ENCODE data around the gene IFIT2. TPM values are rescaled to one million over a fixed set of nuclear protein-coding genes. Genes with fewer than 3 reads are reported as not detected.

IFIT2 gene
- total RNA-seq, 2 experiments from 2014 or later = 39.2 to 41.6 TPM

DNA sequence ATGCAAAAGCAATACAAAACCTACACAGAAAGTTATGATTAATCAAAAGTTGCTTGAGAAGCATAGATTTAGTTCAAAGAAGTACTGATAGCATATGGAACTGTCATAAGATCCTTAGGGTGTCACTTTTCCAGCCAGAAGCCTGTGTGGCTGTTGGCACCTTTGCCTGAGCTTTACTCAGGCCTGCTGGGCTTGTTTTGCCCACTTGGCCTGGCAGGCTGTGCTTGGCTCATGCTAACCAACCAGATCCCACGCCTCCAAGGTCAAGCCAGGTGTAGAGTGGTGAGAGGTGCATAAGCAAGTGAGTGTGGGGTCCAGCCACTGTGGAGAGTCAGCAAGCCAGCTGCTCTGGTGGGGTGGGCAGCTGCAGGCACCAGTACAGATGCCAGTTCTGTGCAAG lies 38.3 kb upstream of the IFIT2 start:
- H3K9me3 Mint-ChIP-seq = no peaks in the 10 kb centered on the region
- peaks cover 2% of the 10 kb centered on the region for H3K27me3 Mint-ChIP-seq
- TF ChIP-seq CTCF (IDR thresholded peaks at IDR 0.05) = no peak
- ATAC-seq (no peak), DNase-seq (no peak)
- CTCF ChIA-PET = interaction anchor here (1.1 to 1.4 kb wide), 3 partner anchors 10 to 124 kb away, joined by 3 to 8 read pairs (median 3); no protein-coding TSS in a partner anchor
- peaks cover 6% of the 10 kb centered on the region for H3K4me1 Mint-ChIP-seq (ENCODE audit: low read depth)
- H3K27ac Mint-ChIP-seq = no peak overlapping the region
- H3K36me3 Mint-ChIP-seq (ENCODE audit: low read depth) = no peaks in the 10 kb centered on the region
- intact Hi-C loops (cut with micrococcal nuclease) = no loop called here
- POLR2A ChIA-PET = interaction anchor here (0.6 to 1.5 kb wide), 3 partner anchors 150 to 183 kb away, joined by 3 to 4 read pairs (median 3); partner anchors contain the start of gene IFIT5
- H3K4me3 Mint-ChIP-seq = no peak overlapping the region

GRCh38 chr10:89266721-89267453 lies 35.0 kb upstream of the IFIT2 start:
- no peak for ATAC-seq
- TF ChIP-seq CTCF (IDR thresholded peaks at IDR 0.05) = no peak
- no peak for DNase-seq
- Mint-ChIP-seq H3K4me3 (no peak overlapping the region), H3K27me3 (peaks cover 1% of the 10 kb centered on the region), H3K27ac (no peak overlapping the region), H3K36me3 (ENCODE audit: low read depth) (no peaks in the 10 kb centered on the region), H3K9me3 (no peaks in the 10 kb centered on the region), H3K4me1 (ENCODE audit: low read depth) (no peaks in the 10 kb centered on the region)
- intact Hi-C loops (cut with micrococcal nuclease) = no loop called here
- ChIA-PET POLR2A (interaction anchor here (0.6 kb wide), 1 partner anchor 10 kb away, joined by 3 read pairs; no protein-coding TSS in a partner anchor), CTCF (interaction anchor here (0.8 kb wide), 1 partner anchor 298 kb away, joined by 3 read pairs; no protein-coding TSS in a partner anchor)

GRCh38 chr10:89269433-89270152 lies 32.3 kb upstream of the IFIT2 start:
- TF ChIP-seq CTCF (IDR thresholded peaks at IDR 0.05) = no peak
- CTCF ChIA-PET = interaction anchor here (2.0 kb wide), 1 partner anchor 99 kb away, joined by 7 read pairs; no protein-coding TSS in a partner anchor
- POLR2A ChIA-PET = no interaction called here

DNA sequence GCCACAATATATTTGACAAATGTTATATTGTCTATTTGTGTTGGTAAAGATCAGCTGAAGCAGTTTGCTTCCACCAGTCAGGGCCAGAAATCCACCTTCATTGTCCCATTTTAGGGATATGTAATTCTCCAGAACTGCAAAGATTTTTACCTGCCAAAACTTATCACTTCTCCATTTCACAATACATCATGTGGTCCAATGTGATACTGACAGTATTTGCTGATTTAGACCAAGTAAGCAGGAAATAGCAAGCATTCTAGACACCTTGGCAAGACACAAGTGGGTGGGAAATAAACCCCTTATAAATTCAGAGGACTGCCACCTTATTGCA lies 31.7 kb upstream of the IFIT2 start:
- TF ChIP-seq CTCF (IDR thresholded peaks at IDR 0.05) = no peak
- intact Hi-C loops (cut with micrococcal nuclease) = no loop called here
- H3K4me3 Mint-ChIP-seq = no peak overlapping the region
- ATAC-seq = no peak
- no peaks in the 10 kb centered on the region for H3K4me1 Mint-ChIP-seq (ENCODE audit: low read depth)
- H3K27ac Mint-ChIP-seq = no peak overlapping the region
- H3K9me3 Mint-ChIP-seq = no peaks in the 10 kb centered on the region
- ChIA-PET POLR2A (no interaction called here), CTCF (interaction anchor here (2.0 kb wide), 1 partner anchor 99 kb away, joined by 7 read pairs; no protein-coding TSS in a partner anchor)
- H3K27me3 Mint-ChIP-seq = peaks cover 2% of the 10 kb centered on the region
- DNase-seq = no peak
- no peaks in the 10 kb centered on the region for H3K36me3 Mint-ChIP-seq (ENCODE audit: low read depth)

More at GRCh38 chr10:89269433-89270152, 32.3 kb upstream of the IFIT2 start:
- intact Hi-C loops (cut with micrococcal nuclease) = no loop called here
- no peak overlapping the region for H3K4me3 Mint-ChIP-seq
- H3K27ac Mint-ChIP-seq = no peak overlapping the region
- H3K9me3 Mint-ChIP-seq = no peaks in the 10 kb centered on the region
- DNase-seq (no peak), ATAC-seq (no peak)
- no peaks in the 10 kb centered on the region for H3K36me3 Mint-ChIP-seq (ENCODE audit: low read depth)
- H3K27me3 Mint-ChIP-seq = peaks cover 2% of the 10 kb centered on the region
- no peaks in the 10 kb centered on the region for H3K4me1 Mint-ChIP-seq (ENCODE audit: low read depth)

DNA sequence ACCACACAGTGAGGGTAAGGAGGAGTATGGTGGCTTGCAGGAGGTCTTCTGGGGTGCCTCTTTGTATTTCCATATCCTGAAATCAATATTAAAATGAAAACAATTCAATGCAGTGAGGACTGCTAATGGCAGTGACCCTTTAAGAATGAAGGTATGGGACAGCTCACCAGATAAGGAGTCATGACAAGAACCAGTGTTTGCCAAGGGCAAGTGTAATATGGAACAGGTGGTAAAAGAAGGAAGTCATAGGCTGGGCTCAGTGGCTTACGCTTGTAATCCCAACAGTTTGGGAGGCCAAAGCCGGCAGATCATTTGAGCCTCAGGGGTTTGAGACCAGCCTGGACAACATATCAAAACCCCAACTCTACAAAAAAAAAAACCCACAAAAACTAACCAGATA lies 30.3 kb upstream of the IFIT2 start:
- Mint-ChIP-seq H3K36me3 (ENCODE audit: low read depth) (no peaks in the 10 kb centered on the region), H3K27me3 (peaks cover 5% of the 10 kb centered on the region), H3K4me1 (ENCODE audit: low read depth) (no peaks in the 10 kb centered on the region), H3K27ac (no peak overlapping the region), H3K4me3 (no peak overlapping the region), H3K9me3 (no peaks in the 10 kb centered on the region)
- POLR2A ChIA-PET = no interaction called here
- CTCF ChIA-PET = interaction anchor here (1.1 to 2.0 kb wide), 2 partner anchors 30 to 97 kb away, joined by 3 to 7 read pairs; partner anchors contain the start of gene IFIT2
- intact Hi-C loops (cut with micrococcal nuclease) = no loop called here
- DNase-seq (no peak), ATAC-seq (no peak)
- no peak for TF ChIP-seq CTCF (IDR thresholded peaks at IDR 0.05)

Measured in activated CD8-positive, alpha-beta T cell treated with anti-CD3 and anti-CD28 coated beads for 36 hours (primary cell).